Upper lobe of right lung (tissue), 1 donor: ENCODE data around the gene ABCC4. TPM values are rescaled to one million over a fixed set of nuclear protein-coding genes. Genes with fewer than 3 reads are reported as not detected.
A peak's percentile ranks its signal among the peaks of the same experiment; 100 is the strongest.

ENCODE experiments used
- ATAC-seq: fragments of 200-7000 bp; cut with Tn5 transposase; one replicate; pipeline ENCODE4 v1.9.1; 2020; ENCODE audit warnings: mild to moderate bottlenecking, moderate library complexity
- DNase-seq: peaks from one replicate; pipeline ENCODE4 v3.0.0-alpha.2; 2020
- H3K27ac ChIP-seq: fragments of 200-600 bp; one replicate; pipeline ENCODE4 v1.8.0; 2022
- H3K27me3 ChIP-seq: fragments of 200-600 bp; one replicate; pipeline ENCODE4 v1.8.0; 2022; ENCODE audit warnings: mild to moderate bottlenecking
- H3K36me3 ChIP-seq: fragments of 200-600 bp; one replicate; pipeline ENCODE4 v1.8.0; 2022
- H3K4me1 ChIP-seq: fragments of 200-600 bp; one replicate; pipeline ENCODE4 v1.8.0; 2022
- H3K4me3 ChIP-seq: fragments of 200-600 bp; one replicate; pipeline ENCODE4 v1.8.0; 2022; ENCODE audit warnings: mild to moderate bottlenecking
- H3K9me3 ChIP-seq: fragments of 200-600 bp; one replicate; pipeline ENCODE4 v1.8.0; 2022
- CTCF ChIP-seq: fragments of 200-600 bp; IDR thresholded peaks from one replicate; pipeline ENCODE4 v1.8.0; 2022; ENCODE audit warnings: antibody characterized with exemption
- intact Hi-C: fragments of 100-400 bp; cut with DNase I; formaldehyde crosslinking; loops from one replicate; pipeline ENCODE4 v1.11.0; 2022
- total RNA-seq: library from RNA; stranded (reverse); fragmentation: NEBNext Ultra II Directional; extraction: Animal tissue kit (Norgen Biotek cat#: 25700); gene quantifications from one replicate; pipeline ENCODE4 v1.2.1, GENCODE V29; 2021
- donor health status: DM: no; HTN: yes; CAD: no; lungs with severe emphysema.

The ABCC4 gene
- total RNA-seq, 1 donor from 2014 or later, result 28.1 TPM

GRCh38 chr13:95221971-95222732 is 79.1 kb downstream of the ABCC4 start:
- peak; percentile 36 for ATAC-seq
- TF ChIP-seq CTCF, result no peak

GRCh38 chr13:95220611-95221010 is 80.6 kb downstream of the ABCC4 start:
- H3K4me3 ChIP-seq, result no peak overlapping the region
- DNase-seq, result no peak
- intact Hi-C loops, result no loop called here
- ATAC-seq, result no peak
- no peaks in the 10 kb centered on the region for H3K4me1 ChIP-seq
- no peak for TF ChIP-seq CTCF
- no peak overlapping the region for H3K27ac ChIP-seq
- H3K9me3 ChIP-seq, result no peaks in the 10 kb centered on the region
- H3K27me3 ChIP-seq, result no peaks in the 10 kb centered on the region
- no peaks in the 10 kb centered on the region for H3K36me3 ChIP-seq

More at GRCh38 chr13:95221971-95222732, 79.1 kb downstream of the ABCC4 start:
- intact Hi-C loops, result no loop called here
- Histone ChIP-seq H3K27ac (no peak overlapping the region), H3K9me3 (no peaks in the 10 kb centered on the region), H3K27me3 (no peaks in the 10 kb centered on the region), H3K4me1 (peaks cover 9% of the 10 kb centered on the region), H3K4me3 (no peak overlapping the region), H3K36me3 (no peaks in the 10 kb centered on the region)
- no peak for DNase-seq

GRCh38 chr13:95217920-95218830 is 83.1 kb downstream of the ABCC4 start:
- no peak for ATAC-seq
- no peak for TF ChIP-seq CTCF
- H3K27ac ChIP-seq, result no peak overlapping the region
- no peaks in the 10 kb centered on the region for H3K27me3 ChIP-seq
- no peaks in the 10 kb centered on the region for H3K4me1 ChIP-seq
- H3K4me3 ChIP-seq, result no peak overlapping the region
- H3K36me3 ChIP-seq, result no peaks in the 10 kb centered on the region
- intact Hi-C loops, result no loop called here
- DNase-seq, result no peak
- H3K9me3 ChIP-seq, result no peaks in the 10 kb centered on the region

DNA sequence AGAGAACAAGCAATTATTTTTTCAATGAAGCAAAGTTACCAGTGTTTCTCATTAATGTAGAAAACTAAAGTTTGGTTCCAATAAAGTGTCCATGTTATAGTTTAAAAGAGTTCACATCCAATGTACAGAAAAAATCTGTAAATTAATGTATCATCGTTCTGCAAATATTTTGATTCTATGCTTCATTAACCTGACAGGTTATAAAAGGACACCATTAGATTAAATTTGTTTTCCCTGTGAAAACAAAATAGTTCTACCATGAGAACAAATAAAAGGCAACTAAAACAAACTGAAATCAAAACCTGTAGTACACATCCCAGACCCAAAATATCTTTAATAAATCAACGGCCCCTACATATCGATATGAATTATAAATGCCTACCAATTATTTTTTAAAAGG is 85.1 kb downstream of the ABCC4 start:
- no peaks in the 10 kb centered on the region for H3K4me1 ChIP-seq
- no peak for TF ChIP-seq CTCF
- no peaks in the 10 kb centered on the region for H3K27me3 ChIP-seq
- H3K36me3 ChIP-seq, result no peaks in the 10 kb centered on the region
- ATAC-seq, result no peak
- no peak for DNase-seq
- no peak overlapping the region for H3K4me3 ChIP-seq
- intact Hi-C loops, result no loop called here
- H3K27ac ChIP-seq, result no peak overlapping the region
- H3K9me3 ChIP-seq, result no peaks in the 10 kb centered on the region

- Histone ChIP-seq H3K36me3 (peaks cover 10% of the 10 kb centered on the region), H3K4me1 (no peaks in the 10 kb centered on the region), H3K27me3 (no peaks in the 10 kb centered on the region), H3K9me3 (no peaks in the 10 kb centered on the region), H3K27ac (no peak overlapping the region), H3K4me3 (no peak overlapping the region)
- ATAC-seq, result no peak
- DNase-seq, result no peak
- no peak for TF ChIP-seq CTCF
- intact Hi-C loops, result no loop called here
Measured at GRCh38 chr13:95212983-95213850, 88.0 kb downstream of the ABCC4 start.
